Stimulated activated CD4-positive, alpha-beta T cell treated with anti-CD3 and anti-CD28 coated beads, Interleukin-4, amount 100 ng/mL, for 48 hours (primary cell): Measurements from ENCODE around the gene CKS2.

ENCODE experiments used
- DNase-seq, 2 donors: peaks; one replicate each; pipeline ENCODE4 v3.0.0-alpha.2; 2020; ENCODE audit warnings: low read depth in 2 of 2

Gene CKS2

DNA sequence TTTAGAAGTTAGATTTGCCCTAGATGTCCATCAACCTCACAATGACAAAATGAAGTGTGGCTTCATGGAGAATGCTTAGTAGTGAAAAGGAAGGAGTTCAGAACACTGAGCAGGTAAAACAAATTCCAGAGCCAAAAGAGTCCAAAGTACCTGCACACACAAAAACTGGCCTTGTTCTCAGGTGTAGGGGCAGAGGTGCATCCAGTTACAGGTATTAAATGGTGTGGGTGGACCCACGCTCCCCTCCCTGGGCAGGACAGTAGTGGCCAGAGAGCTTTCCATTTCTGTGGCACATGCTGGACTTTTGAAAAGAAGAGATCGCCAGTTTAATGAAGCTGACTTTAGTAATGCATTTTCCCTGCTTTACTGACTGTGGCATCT is 54.5 kb downstream of the CKS2 start:
- no peak for DNase-seq
